AG04450 (cell line): Measurements from ENCODE around the gene ADAMTSL4. TPM values are rescaled to one million over a fixed set of nuclear protein-coding genes. Genes with fewer than 3 reads are reported as not detected.

Experiments
- CTCF ChIA-PET: fragments of 300-600, 350-600 bp; formaldehyde crosslinking; extraction: SDS; loops from one replicate; lab custom pipeline; 2022; ENCODE audit warnings: antibody characterized with exemption, inconsistent platforms; lab: Charles Lee
- POLR2A ChIA-PET: fragments of 350-600 bp; formaldehyde crosslinking; extraction: SDS; loops from one replicate; lab custom pipeline; 2021; ENCODE audit warnings: antibody characterized with exemption, inconsistent platforms; lab: Yijun Ruan, JAX
- DNase-seq: peaks from one replicate; pipeline ENCODE4 v3.0.0-alpha.2; 2011; ENCODE audit warnings: low read depth, low spot score
- H3K27ac ChIP-seq: one replicate; pipeline ENCODE4 v1.5.1; 2012; ENCODE audit warnings: low read depth, low read length, control low read depth
- H3K27me3 ChIP-seq: one replicate; pipeline ENCODE4 v1.6.0; 2012; ENCODE audit warnings: low read length; ENCODE audit not compliant: control insufficient read depth, insufficient read depth
- H3K4me3 ChIP-seq: 2 replicates; pipeline ENCODE4 v1.5.1; 2011; ENCODE audit warnings: mild to moderate bottlenecking, low read depth, low read length, control low read depth
- H3K9me3 ChIP-seq: 2 replicates; pipeline ENCODE4 v1.5.1; 2012; ENCODE audit warnings: low read length; ENCODE audit not compliant: control insufficient read depth, insufficient read depth
- CTCF ChIP-seq: IDR thresholded peaks from 2 replicates; pipeline ENCODE4 v1.5.1; 2011; ENCODE audit warnings: low read depth, low read length, control low read depth, inconsistent platforms
- polyA plus RNA-seq: library from polyadenylated mRNA; depleted of rRNA; stranded (reverse); fragments of >200 nt; gene quantifications from 2 replicates; pipeline ENCODE4 v1.2.3, GENCODE V29; 2011

The ADAMTSL4 gene
- polyA plus RNA-seq, 1 experiment: 4.2 TPM

DNA sequence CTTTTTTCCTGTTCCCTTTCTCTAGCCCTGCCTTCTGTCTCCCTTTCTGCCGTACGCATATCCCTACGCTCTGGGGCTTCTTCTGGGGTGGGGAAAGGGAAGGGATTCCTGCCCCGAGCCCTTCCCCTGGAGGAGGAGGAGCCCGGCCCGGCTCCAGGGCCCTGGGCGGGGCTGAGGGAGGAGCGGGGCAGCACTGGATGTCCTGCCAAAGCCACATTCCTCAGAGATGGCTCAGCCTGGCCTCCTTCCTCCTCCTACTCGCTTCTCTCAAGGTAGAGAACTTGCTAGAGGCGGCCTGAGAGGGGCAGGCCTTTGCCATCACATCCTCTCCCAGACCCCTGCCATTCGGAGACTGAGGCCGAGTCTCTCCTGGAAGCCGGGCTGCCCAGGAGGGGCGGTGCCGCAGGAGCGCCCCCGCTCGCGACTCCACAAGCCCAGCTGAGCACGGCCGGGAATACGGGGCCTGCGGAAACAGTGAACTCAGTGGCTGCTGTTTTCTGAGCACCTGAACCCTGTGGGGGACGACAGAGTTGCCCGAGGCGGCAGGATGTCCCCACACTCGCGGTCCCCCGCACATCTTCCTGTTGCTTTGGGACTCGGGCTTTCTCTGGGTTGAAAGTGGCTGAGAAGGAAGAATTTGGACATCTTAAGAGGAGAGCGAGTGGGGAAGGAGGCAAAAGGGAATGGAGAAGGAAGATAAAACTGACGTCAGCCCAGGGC, 12.2 kb downstream of the ADAMTSL4 start:
- CTCF ChIA-PET: interaction anchor here (0.5 to 4.3 kb wide), 57 partner anchors 10 to 508 kb away, joined by 3 to 104 read pairs (median 5); partner anchors contain the start of genes ADAMTSL4, CTSK, CTXND2 and ENSA
- Histone ChIP-seq H3K27me3 (no peaks in the 10 kb centered on the region), H3K4me3 (peak overlapping the region; percentile 67), H3K27ac (peak overlapping the region; percentile 100), H3K9me3 (no peaks in the 10 kb centered on the region; the same call in 1 of the 2 replicates)
- DNase-seq: peak; percentile 97
- POLR2A ChIA-PET: interaction anchor here (0.6 to 7.0 kb wide), 19 partner anchors 9 to 985 kb away, joined by 3 to 130 read pairs (median 4); partner anchors contain the start of genes FALEC and MCL1
- TF ChIP-seq CTCF: peak; percentile 28

DNA sequence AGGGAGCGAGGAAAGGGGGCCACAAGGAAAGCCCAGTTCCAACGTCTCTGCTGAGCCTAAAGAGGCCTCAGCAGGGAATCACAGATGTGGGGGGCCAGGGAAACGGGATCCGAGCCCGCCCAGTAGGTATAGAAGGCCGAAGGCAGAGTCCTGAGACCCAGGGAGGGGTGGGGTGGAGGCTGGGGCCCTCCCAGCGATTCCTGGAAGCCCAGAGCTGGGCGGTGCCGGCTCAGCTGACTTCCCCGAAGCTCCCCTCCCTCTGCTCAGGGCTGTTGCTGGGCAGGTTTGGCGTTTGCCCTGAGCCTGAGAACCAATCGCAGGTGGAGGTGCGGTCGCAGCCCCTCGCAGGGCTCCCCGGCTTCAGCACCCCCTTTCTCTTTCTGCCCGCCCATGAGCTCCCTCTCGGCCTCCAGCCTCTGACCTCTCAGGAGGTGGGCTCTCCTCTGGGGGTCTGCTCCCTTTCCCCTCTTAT, 12.8 kb downstream of the ADAMTSL4 start:
- CTCF ChIA-PET: interaction anchor here (0.6 to 4.3 kb wide), 10 partner anchors 9 to 433 kb away, joined by 3 to 104 read pairs (median 14); partner anchors contain the start of genes ADAMTSL4 and MCL1
- DNase-seq: peak; percentile 81
- POLR2A ChIA-PET: interaction anchor here (0.6 to 7.0 kb wide), 13 partner anchors 9 to 984 kb away, joined by 3 to 130 read pairs (median 4); partner anchors contain the start of genes ENSA, FALEC and MCL1
- peak overlapping the region; percentile 67 for H3K4me3 ChIP-seq
- no peak for TF ChIP-seq CTCF
- no peaks in the 10 kb centered on the region; the same call in 1 of the 2 replicates for H3K9me3 ChIP-seq
- peak overlapping the region; percentile 100 for H3K27ac ChIP-seq
- no peaks in the 10 kb centered on the region for H3K27me3 ChIP-seq

GRCh38 chr1:150562446-150563339, 13.5 kb downstream of the ADAMTSL4 start:
- CTCF ChIA-PET: interaction anchor here (0.6 to 4.3 kb wide), 6 partner anchors 14 to 433 kb away, joined by 3 to 104 read pairs (median 8); no protein-coding TSS in a partner anchor
- H3K9me3 ChIP-seq: no peaks in the 10 kb centered on the region; the same call in 1 of the 2 replicates
- H3K4me3 ChIP-seq: peak overlapping the region; percentile 67
- no peak for TF ChIP-seq CTCF
- H3K27ac ChIP-seq: peak overlapping the region; percentile 100
- H3K27me3 ChIP-seq: no peaks in the 10 kb centered on the region
- POLR2A ChIA-PET: interaction anchor here (0.9 to 7.0 kb wide), 10 partner anchors 8 to 443 kb away, joined by 3 to 130 read pairs (median 5); partner anchors contain the start of genes ENSA, FALEC and MCL1
- no peak for DNase-seq

DNA sequence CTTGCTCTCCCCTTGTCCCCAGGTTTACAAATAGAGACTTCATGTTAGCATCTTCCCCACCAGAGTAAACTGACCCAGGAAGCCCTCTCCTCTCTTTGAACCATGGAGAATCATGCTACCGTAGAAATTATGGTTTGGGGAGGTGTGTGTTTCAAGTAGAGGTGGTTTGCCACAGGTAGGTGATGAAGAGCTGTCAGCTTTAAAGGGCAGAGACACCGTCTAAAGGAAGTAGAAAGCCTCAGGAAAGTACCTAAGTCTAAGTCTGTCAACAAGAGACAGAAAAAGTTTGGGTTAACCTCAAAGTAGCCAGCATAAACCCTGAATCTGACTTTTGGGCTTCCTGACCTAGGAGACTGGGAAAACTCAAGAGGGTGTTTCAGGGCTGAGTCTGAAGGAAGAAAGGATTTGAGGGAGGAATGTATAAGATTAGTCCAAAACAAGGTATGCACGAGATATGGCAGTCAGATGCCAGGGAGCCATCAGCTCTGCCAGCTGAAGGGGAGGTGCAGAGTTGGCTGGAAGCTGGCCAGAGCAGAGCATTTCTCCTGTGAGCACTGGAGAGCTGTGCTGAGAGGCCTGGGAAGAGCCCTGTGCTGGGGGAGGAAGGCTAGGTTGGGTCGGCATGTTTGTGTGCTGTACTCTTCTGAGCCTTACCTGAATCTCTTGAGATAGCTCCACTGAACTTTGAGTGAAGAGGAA, 14.3 kb downstream of the ADAMTSL4 start:
- Histone ChIP-seq H3K4me3 (no peak overlapping the region), H3K27me3 (no peaks in the 10 kb centered on the region), H3K27ac (peak overlapping the region; percentile 100), H3K9me3 (no peaks in the 10 kb centered on the region; the same call in 1 of the 2 replicates)
- CTCF ChIA-PET: interaction anchor here (1.4 to 4.3 kb wide), 3 partner anchors 13 to 432 kb away, joined by 4 to 104 read pairs (median 9); no protein-coding TSS in a partner anchor
- TF ChIP-seq CTCF: no peak
- POLR2A ChIA-PET: interaction anchor here (1.3 to 7.0 kb wide), 3 partner anchors 10 to 66 kb away, joined by 3 to 130 read pairs (median 6); partner anchors contain the start of genes ENSA and MCL1
- DNase-seq: no peak
